ENCODE data around the gene GSTT2B.
"Not testable (repeated sequence)": the region's sequence is repeated elsewhere in the genome, so short reads cannot be mapped to it uniquely, and the experiment has no call there.

Gene GSTT2B, protein sequence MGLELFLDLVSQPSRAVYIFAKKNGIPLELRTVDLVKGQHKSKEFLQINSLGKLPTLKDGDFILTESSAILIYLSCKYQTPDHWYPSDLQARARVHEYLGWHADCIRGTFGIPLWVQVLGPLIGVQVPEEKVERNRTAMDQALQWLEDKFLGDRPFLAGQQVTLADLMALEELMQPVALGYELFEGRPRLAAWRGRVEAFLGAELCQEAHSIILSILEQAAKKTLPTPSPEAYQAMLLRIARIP

DNA sequence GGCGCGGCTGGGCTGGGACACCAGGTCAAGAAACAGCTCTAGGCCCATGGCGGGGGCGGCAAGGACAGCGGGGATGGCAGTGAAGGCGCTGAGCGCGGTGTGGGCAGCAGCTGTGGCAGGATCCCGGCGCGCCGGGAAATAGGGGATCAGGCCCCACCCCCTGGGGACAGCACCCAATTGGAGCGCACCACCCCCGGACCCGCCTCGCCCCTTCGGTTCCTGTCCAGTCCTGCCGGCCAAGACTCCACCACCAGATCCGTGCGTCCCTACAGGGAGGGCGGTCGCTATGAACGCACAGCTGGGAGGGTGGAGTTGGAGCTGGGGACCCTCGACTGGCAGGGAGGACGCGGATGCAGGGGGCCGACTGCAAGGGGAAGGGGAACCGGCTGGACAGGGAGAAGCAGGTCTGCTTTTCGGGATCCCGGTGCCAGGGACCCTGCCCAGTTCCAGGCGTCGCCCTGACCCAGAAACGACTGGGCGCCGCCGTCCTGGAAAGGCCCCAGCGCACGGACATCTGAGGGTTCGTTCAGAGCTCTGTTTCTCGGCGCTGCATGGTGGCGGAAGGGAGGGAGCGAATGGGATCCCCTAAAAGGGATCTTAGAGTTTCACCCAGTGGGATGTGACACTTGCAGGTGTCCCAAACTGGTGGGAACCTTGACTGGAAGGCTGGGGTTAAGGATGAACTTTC lies at the start of gene GSTT2B:
Gene GSTT2B, minus strand, starts transcription at position 112 of the 688 bp plus-strand sequence. Its CDS starts 64 bp downstream, at position 48.
- not testable (repeated sequence) for H3K4me3 ChIP-seq (ENCODE audit: low read depth, low read length); H3K36me3 ChIP-seq; H3K27ac ChIP-seq; DNase-seq; H3K27me3 ChIP-seq (ENCODE audit: insufficient read depth, low read depth, severe bottlenecking); H3K9me3 ChIP-seq (ENCODE audit: severe bottlenecking)

DNA sequence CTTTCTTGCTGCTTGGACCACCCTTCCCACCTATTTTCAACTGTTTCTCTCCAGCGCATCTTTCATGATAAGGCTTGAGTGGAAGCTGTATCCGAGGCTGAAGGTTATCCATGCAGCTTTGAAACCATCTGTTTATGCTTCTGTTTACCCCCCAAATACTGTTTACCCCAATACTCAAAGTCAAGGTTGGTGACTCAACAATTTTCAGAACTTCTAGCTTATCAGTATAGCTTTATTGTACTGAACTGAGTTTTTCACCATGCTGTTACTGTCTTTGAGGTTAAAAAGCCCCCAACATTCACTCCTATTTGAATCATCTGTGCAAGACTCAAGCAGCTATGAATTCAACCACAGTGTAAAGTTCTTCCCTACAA lies 49.0 kb upstream of the GSTT2B start:
- Histone ChIP-seq H3K27me3 (ENCODE audit: insufficient read depth, low read depth, severe bottlenecking) (no peaks in the 10 kb centered on the region), H3K27ac (no peak overlapping the region), H3K4me3 (ENCODE audit: low read depth, low read length) (no peak overlapping the region), H3K9me3 (ENCODE audit: severe bottlenecking) (no peaks in the 10 kb centered on the region), H3K36me3 (0 out of 2 replicates have a peak, but pooled peaks cover 3% of the 10 kb centered on the region)
- no peak for DNase-seq
- TF ChIP-seq, protein P1, sequence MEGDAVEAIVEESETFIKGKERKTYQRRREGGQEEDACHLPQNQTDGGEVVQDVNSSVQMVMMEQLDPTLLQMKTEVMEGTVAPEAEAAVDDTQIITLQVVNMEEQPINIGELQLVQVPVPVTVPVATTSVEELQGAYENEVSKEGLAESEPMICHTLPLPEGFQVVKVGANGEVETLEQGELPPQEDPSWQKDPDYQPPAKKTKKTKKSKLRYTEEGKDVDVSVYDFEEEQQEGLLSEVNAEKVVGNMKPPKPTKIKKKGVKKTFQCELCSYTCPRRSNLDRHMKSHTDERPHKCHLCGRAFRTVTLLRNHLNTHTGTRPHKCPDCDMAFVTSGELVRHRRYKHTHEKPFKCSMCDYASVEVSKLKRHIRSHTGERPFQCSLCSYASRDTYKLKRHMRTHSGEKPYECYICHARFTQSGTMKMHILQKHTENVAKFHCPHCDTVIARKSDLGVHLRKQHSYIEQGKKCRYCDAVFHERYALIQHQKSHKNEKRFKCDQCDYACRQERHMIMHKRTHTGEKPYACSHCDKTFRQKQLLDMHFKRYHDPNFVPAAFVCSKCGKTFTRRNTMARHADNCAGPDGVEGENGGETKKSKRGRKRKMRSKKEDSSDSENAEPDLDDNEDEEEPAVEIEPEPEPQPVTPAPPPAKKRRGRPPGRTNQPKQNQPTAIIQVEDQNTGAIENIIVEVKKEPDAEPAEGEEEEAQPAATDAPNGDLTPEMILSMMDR (IDR thresholded peaks at IDR 0.05; ENCODE audit: low read depth, low read length): no peak

DNA sequence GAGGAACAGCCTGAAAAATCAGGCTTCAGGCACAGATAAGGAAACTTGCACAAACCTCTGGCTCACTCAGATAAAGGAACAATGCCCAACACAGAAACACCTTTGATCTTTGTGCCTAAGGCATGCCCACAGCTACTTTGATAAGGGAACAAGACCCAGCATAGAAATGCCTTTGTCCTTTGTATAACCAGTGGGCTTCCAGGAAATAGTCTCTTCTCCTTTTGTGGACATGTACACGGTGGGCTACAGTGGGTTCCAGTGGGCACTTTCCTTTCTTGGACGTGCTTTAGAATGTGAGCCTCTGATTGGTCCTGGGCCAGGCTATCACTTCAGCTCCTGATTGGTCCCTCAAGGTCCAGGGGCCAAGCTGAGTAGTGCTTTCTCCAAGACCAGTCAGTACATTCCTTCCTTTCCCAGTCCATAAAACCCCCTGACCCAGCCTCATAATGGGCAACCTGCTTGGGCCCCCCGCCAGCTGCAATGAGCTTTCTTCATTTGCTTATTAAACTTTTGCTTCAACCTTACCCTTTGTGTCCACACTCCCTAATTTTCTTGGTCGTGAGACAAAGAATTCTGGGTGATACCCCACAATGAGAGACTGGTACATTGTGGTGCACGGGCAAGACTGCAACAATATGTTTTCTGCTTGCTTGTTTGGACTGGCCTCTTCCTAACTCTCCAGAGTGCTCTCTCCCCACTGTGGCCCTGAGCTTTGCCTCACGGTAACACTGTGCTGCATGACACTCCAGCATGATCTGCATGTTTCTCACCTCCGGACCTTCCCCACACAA lies 48.4 kb upstream of the GSTT2B start:
- H3K36me3 ChIP-seq: 0 out of 2 replicates have a peak, but pooled peaks cover 3% of the 10 kb centered on the region
- no peak overlapping the region for H3K27ac ChIP-seq
- no peaks in the 10 kb centered on the region for H3K9me3 ChIP-seq (ENCODE audit: severe bottlenecking)
- TF ChIP-seq, protein P1 (IDR thresholded peaks at IDR 0.05; ENCODE audit: low read depth, low read length): no peak
- no peaks in the 10 kb centered on the region for H3K27me3 ChIP-seq (ENCODE audit: insufficient read depth, low read depth, severe bottlenecking)
- no peak overlapping the region for H3K4me3 ChIP-seq (ENCODE audit: low read depth, low read length)
- DNase-seq: no peak

DNA sequence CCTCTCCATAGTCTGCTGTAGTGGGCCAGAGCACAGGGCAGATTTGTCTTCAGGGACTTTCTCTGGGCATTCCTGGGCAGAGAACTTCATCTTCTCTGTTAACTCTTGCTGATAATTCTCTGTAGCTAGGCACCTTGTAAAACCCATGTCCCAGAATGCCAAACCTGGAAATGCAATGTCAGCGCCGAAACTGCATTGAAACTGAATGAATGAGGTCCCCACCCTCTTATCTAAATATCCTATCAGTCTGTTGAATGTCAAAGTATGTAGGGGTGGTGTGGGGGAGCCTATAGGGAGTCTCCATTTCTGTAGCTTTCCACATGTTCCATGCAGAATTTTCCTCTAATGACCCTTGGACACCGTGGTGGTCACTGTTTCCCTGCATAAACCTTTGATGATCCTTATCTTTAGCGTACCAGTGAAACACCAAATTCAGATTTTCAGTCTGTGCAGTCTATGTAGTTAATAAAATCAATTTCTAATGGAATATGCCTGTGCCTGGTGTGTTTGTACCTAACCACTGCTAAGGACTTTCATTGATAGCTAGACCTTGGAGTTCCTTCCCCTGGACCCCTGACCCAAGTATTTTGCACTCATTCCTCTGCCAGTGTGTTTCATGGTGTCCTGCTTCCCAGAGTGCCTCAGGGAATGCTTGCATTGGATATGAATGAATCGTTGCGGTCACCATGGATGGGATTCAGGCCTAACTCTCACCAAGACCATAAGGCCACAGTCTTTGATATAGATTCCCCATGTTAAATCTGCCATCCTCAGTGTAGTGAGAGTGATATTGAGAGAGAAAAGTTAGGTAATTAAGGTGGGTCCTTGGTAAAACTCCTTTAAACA lies 47.6 kb upstream of the GSTT2B start:
- Histone ChIP-seq H3K27ac (no peak overlapping the region), H3K27me3 (ENCODE audit: insufficient read depth, low read depth, severe bottlenecking) (no peaks in the 10 kb centered on the region), H3K9me3 (ENCODE audit: severe bottlenecking) (no peaks in the 10 kb centered on the region), H3K36me3 (no peaks in the 10 kb centered on the region), H3K4me3 (ENCODE audit: low read depth, low read length) (no peak overlapping the region)
- TF ChIP-seq, protein P1 (IDR thresholded peaks at IDR 0.05; ENCODE audit: low read depth, low read length): no peak
- DNase-seq: no peak

DNA sequence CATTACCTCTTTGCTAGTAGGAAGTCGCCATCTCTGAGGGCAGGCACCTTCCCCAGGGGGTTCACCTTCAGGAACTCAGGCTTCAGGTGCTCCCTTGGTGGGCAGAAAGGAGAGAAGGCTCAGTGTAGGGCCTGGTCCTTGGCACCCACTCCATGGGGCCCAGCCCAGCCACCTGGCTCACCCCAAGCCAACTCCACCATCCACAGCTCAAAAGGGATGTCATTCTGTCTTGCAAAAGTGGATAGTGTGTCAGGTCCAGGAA lies 47.0 kb upstream of the GSTT2B start:
- Histone ChIP-seq H3K9me3 (ENCODE audit: severe bottlenecking) (no peaks in the 10 kb centered on the region), H3K36me3 (no peaks in the 10 kb centered on the region), H3K4me3 (ENCODE audit: low read depth, low read length) (no peak overlapping the region), H3K27me3 (ENCODE audit: insufficient read depth, low read depth, severe bottlenecking) (no peaks in the 10 kb centered on the region), H3K27ac (no peak overlapping the region)
- DNase-seq: no peak
- TF ChIP-seq, protein P1 (IDR thresholded peaks at IDR 0.05; ENCODE audit: low read depth, low read length): no peak

Measured in WERI-Rb-1 (cell line).